Neural progenitor cell (in vitro differentiated cells): ENCODE measurements around the gene PHACTR1.
"Not testable (repeated sequence)": the region's sequence is repeated elsewhere in the genome, so short reads cannot be mapped to it uniquely, and the experiment has no call there.

ENCODE experiments used
- EZH2 ChIP-seq: fragments of 200-600 bp; sonication (generic); IDR thresholded peaks from 2 replicates; pipeline ENCODE4 v1.6.1; 2017; ENCODE audit warnings: antibody characterized with exemption, mild to moderate bottlenecking, moderate library complexity
- EZH2phosphoT487 ChIP-seq: fragments of 200-600 bp; sonication (generic); IDR thresholded peaks from 2 replicates; pipeline ENCODE4 v1.6.1; 2017; ENCODE audit warnings: antibody characterized with exemption
- TF ChIP-seq, protein P1 (sequence below): fragments of 200-600 bp; sonication (generic); IDR thresholded peaks from 2 replicates; pipeline ENCODE4 v1.5.1; 2017; ENCODE audit warnings: antibody characterized with exemption, mild to moderate bottlenecking

DNA sequence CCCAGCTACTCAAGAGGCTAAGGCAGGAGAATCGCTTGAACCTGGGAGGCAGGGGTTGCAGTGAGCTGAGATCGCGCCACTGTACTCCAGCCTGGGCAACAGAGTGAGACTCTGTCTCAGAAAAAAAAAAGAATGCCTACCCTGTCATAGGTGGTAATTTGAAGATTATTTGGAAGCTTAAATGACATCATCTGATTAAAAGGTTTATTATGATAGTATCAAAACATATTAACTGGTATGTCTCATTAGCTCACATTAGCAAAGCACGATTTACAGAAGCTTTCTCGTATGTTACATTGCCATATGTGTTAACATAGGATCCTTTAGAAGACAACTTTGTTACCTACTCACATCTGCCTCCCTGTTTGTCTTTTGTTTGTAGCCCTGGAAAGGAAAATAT is 443.3 kb downstream of the PHACTR1 start:
- TF ChIP-seq, protein P1, sequence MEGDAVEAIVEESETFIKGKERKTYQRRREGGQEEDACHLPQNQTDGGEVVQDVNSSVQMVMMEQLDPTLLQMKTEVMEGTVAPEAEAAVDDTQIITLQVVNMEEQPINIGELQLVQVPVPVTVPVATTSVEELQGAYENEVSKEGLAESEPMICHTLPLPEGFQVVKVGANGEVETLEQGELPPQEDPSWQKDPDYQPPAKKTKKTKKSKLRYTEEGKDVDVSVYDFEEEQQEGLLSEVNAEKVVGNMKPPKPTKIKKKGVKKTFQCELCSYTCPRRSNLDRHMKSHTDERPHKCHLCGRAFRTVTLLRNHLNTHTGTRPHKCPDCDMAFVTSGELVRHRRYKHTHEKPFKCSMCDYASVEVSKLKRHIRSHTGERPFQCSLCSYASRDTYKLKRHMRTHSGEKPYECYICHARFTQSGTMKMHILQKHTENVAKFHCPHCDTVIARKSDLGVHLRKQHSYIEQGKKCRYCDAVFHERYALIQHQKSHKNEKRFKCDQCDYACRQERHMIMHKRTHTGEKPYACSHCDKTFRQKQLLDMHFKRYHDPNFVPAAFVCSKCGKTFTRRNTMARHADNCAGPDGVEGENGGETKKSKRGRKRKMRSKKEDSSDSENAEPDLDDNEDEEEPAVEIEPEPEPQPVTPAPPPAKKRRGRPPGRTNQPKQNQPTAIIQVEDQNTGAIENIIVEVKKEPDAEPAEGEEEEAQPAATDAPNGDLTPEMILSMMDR = not testable (repeated sequence)
- TF ChIP-seq EZH2phosphoT487, EZH2: not testable (repeated sequence)
